IgD-negative memory B cell (primary cell): ENCODE data around the gene PLP2. TPM values are rescaled to one million over a fixed set of nuclear protein-coding genes. Genes with fewer than 3 reads are reported as not detected.
"Not testable (repeated sequence)": the region's sequence is repeated elsewhere in the genome, so short reads cannot be mapped to it uniquely, and the experiment has no call there.

ENCODE experiments used
- H3K27ac Mint-ChIP-seq, 3 donors: one replicate each; pipeline ENCODE4 v1.8.0; 2020 to 2022; ENCODE audit warnings: mild to moderate bottlenecking in 3 of 3, mixed read lengths in 3 of 3, moderate library complexity in 1 of 3
- H3K27me3 Mint-ChIP-seq: one replicate; pipeline ENCODE4 v1.8.0; 2021; ENCODE audit warnings: mixed read lengths
- H3K36me3 Mint-ChIP-seq: one replicate; pipeline ENCODE4 v1.8.0; 2020; ENCODE audit warnings: mild to moderate bottlenecking, mixed read lengths
- H3K4me1 Mint-ChIP-seq, 3 donors: one replicate each; pipeline ENCODE4 v1.8.0; 2020 to 2022; ENCODE audit warnings: mixed read lengths in 3 of 3, mild to moderate bottlenecking in 1 of 3
- H3K4me3 Mint-ChIP-seq, 4 donors: one replicate each; pipeline ENCODE4 v1.8.0; 2020 to 2022; ENCODE audit warnings: mild to moderate bottlenecking in 4 of 4, mixed read lengths in 4 of 4, moderate library complexity in 3 of 4
- H3K9me3 Mint-ChIP-seq, 3 donors: one replicate each; pipeline ENCODE4 v1.8.0; 2020 to 2021; ENCODE audit warnings: mixed read lengths in 3 of 3, mild to moderate bottlenecking in 1 of 3
- polyA plus RNA-seq: library from polyadenylated mRNA; unstranded; fragments of 300-500 nt; fragmentation: Illumina TruSeq; gene quantifications from one replicate; pipeline ENCODE4 v1.2.3, GENCODE V29; 2021

The PLP2 gene, protein sequence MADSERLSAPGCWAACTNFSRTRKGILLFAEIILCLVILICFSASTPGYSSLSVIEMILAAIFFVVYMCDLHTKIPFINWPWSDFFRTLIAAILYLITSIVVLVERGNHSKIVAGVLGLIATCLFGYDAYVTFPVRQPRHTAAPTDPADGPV
- polyA plus RNA-seq: 292 TPM

DNA sequence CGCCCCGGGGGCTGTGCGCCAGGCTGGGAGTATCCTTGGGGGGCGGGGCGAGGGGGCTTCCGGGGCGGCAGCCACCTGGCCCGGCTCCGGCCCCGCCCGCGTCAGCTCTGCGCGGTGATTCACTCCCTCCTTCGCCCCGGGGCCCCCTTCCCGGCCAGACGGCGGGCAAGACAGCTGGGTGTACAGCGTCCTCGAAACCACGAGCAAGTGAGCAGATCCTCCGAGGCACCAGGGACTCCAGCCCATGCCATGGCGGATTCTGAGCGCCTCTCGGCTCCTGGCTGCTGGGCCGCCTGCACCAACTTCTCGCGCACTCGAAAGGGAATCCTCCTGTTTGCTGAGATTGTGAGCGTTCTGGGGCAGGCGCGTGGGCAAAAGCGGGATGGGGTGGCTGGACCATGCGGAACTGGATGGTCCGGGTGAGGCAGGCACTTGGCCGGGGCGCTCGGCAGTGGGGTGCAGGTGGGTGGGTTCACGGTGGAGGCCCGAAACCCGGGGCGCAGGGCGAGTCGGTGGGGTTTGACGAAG is at the start of gene PLP2:
Gene PLP2, plus strand, starts transcription at position 147 of the 528 bp plus-strand sequence. Its CDS starts 103 bp downstream, at position 250.
- H3K27ac Mint-ChIP-seq: peak within 1 kb of the TSS; percentile 89 to 95 (median 94)
- no peaks in the 10 kb centered on the region for H3K9me3 Mint-ChIP-seq
- H3K27me3 Mint-ChIP-seq: no peaks in the 10 kb centered on the region
- H3K4me1 Mint-ChIP-seq: peaks cover 14 to 17% (median 14%) of the 10 kb centered on the region in 3 donors
- peak within 1 kb of the TSS; percentile 87 to 94 (median 93) for H3K4me3 Mint-ChIP-seq
- peaks cover 6% of the 10 kb centered on the region for H3K36me3 Mint-ChIP-seq

DNA sequence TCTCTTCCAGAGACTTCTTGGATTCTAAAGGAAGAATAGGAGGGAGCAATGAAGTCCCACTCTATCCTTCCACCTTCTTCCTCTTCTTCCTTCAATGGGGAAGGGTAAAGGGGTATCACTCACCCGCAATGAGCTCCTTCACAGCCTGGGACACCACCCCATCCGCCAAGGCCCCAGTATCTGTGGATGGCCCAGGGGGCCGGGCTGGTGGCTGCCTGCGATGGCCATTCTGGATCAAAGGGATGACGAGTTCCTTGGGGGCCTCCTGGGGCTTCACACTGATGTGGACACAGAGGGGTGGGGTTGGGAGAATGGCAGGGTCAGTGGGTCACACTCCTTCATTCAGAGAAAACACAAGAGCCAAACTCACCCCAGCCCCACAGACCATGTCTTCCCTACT is 49.2 kb upstream of the PLP2 start:
- peak overlapping the region in 1 of 3 donors; percentile 16 for H3K27ac Mint-ChIP-seq
- H3K4me3 Mint-ChIP-seq: peak overlapping the region; percentile 94 to 97 (median 96)
- H3K4me1 Mint-ChIP-seq: peaks cover 7 to 11% (median 11%) of the 10 kb centered on the region in 3 donors
- H3K27me3 Mint-ChIP-seq: no peaks in the 10 kb centered on the region
- peaks cover 5% of the 10 kb centered on the region for H3K36me3 Mint-ChIP-seq
- H3K9me3 Mint-ChIP-seq: no peaks in the 10 kb centered on the region

- not testable (repeated sequence) for H3K27ac Mint-ChIP-seq, H3K9me3 Mint-ChIP-seq, H3K4me3 Mint-ChIP-seq, H3K27me3 Mint-ChIP-seq, H3K36me3 Mint-ChIP-seq, H3K4me1 Mint-ChIP-seq
Measured at GRCh38 chrX:49127742-49128258, 43.9 kb upstream of the PLP2 start.

DNA sequence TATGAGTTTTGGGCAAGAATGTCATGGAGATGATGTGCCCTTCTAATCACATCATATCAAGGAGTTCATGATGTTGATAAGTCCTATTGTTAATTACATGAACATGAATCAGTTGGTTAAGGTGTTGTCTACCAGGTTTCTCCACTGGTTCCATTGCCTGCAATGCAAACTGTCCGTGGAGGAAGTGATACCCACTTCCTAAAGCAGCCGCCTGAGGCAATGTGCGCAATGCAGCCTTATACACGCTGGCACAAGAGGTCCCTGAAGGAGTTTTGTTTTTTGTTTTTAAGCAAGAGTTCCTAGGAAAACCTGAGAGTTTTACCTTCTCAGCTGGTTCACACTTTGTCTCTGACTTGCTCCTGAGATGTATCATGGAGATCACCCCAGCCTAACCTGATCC is 42.3 kb upstream of the PLP2 start:
- H3K27me3 Mint-ChIP-seq: no peaks in the 10 kb centered on the region
- H3K36me3 Mint-ChIP-seq: peaks cover 2% of the 10 kb centered on the region
- H3K4me3 Mint-ChIP-seq: peak overlapping the region in 1 of 4 donors; percentile 15
- peaks cover 0 to 2% (median 2%) of the 10 kb centered on the region in 3 donors for H3K4me1 Mint-ChIP-seq
- H3K27ac Mint-ChIP-seq: no peak overlapping the region
- H3K9me3 Mint-ChIP-seq: peaks cover 0 to 3% (median 0%) of the 10 kb centered on the region in 3 donors

DNA sequence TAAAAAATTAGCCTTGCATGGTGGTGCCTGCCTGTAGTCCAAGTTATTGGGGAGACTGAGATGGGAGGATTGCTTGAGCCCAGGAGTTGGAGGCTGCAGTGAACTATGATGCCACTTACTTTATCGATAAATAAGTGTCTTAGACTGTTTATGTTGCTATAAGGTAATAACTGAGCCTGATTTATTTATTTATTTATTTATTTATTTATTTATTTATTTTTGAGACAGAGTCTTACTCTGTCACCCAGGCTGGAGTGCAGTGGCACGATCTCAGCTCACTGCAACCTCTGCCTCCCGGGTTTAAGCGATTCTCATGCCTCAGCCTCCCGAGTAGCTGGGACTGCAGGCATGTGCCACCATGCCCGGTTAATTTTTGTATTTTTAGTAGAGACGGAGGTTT is 39.4 kb upstream of the PLP2 start:
- H3K27ac Mint-ChIP-seq, H3K36me3 Mint-ChIP-seq: not testable (repeated sequence)

DNA sequence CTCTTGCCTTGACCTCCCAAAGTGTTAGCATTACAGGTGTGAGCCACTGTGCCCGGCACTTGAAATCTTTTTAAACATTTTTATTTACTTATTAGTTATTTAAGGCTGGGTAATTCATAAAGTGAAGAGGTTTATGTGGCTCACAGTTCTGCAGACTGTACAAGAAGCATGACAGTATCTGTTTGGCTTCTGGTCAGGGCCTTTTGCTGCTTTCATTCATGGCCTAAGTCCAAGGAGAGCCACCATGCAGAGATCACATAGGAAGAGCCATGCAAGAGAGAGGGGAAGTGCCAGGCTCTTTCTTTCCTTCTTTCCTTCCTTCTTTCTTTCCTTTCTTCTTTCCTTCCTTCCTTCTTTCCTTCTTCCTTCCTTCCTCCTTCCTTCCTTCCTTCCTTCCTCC is 37.9 kb upstream of the PLP2 start:
- Mint-ChIP-seq H3K36me3 (peaks cover 2% of the 10 kb centered on the region), H3K9me3 (peaks cover under 1 to 3% (median 2%) of the 10 kb centered on the region in 3 donors), H3K27ac (no peak overlapping the region), H3K4me1 (peaks cover 0 to 2% (median 2%) of the 10 kb centered on the region in 3 donors), H3K4me3 (no peak overlapping the region), H3K27me3 (no peaks in the 10 kb centered on the region)

More for the DNA sequence above, 39.4 kb upstream of the PLP2 start:
- not testable (repeated sequence) for H3K4me1 Mint-ChIP-seq, H3K4me3 Mint-ChIP-seq, H3K9me3 Mint-ChIP-seq, H3K27me3 Mint-ChIP-seq

DNA sequence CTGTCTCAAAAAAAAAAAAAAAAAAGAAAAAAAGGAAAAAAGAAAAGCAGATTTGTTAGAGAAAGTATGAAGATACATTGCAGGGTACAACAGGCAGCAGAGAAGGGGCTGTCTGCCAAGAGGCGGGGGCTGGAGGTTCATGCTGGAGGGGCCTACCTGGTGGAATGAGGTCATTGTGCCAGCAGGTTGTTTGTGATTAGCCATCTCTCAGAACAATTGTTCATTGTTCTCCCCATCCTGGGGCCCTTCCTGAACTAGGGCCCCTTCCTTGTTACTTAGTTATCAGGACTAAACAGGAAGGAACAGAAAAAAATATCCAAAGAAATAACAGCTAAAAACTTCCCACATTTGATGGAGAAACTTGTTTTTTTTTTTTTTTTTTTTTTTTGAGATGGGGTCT is 34.2 kb upstream of the PLP2 start:
- peaks cover 3 to 15% (median 13%) of the 10 kb centered on the region in 3 donors for H3K9me3 Mint-ChIP-seq
- H3K27me3 Mint-ChIP-seq: no peaks in the 10 kb centered on the region
- H3K36me3 Mint-ChIP-seq: peaks cover 4% of the 10 kb centered on the region
- H3K4me1 Mint-ChIP-seq: no peaks in the 10 kb centered on the region
- no peak overlapping the region for H3K4me3 Mint-ChIP-seq
- no peak overlapping the region for H3K27ac Mint-ChIP-seq

DNA sequence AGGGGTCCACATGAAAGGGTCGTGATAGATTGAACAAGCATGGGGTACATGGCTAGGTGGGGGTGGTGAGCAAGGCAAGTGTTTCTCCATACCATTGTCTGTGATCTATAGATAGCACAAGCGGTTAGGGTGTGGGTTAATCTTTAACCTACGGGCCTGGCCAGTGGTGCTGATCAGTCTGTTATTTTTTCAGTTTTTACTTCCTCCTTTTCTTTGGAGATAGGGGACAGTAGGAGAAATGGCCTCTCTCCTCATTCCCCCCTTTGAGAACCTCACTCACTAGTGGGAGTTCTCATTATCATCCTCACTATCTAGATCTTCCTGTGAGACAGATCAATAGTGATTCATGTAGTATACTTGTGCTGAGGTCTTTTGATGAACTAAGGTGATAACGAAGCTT is 32.0 kb upstream of the PLP2 start:
- no peaks in the 10 kb centered on the region for H3K4me1 Mint-ChIP-seq
- peaks cover 3 to 15% (median 13%) of the 10 kb centered on the region in 3 donors for H3K9me3 Mint-ChIP-seq
- H3K4me3 Mint-ChIP-seq: peak overlapping the region in 1 of 4 donors; percentile 41
- no peak overlapping the region for H3K27ac Mint-ChIP-seq
- H3K36me3 Mint-ChIP-seq: peaks cover 5% of the 10 kb centered on the region
- no peaks in the 10 kb centered on the region for H3K27me3 Mint-ChIP-seq

DNA sequence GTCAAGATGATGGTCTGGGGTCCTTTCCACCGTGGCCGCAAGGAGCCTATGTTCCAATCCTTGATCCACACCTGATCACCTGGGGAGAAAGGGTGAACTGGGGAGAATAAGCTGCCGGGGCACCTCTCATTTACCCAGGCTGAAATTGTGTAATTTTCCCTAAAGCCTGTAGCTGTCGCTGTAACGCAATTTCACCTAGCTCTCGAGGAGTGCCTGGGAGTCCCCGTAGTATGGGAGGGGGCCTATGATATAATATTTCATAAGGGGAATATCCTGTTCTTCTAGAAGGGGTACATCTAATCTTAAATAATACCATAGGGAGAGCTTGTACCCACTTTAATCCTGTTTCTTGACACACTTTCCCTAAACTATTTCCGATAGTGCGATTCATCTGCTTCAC is 29.4 kb upstream of the PLP2 start:
- not testable (repeated sequence) for H3K4me1 Mint-ChIP-seq, H3K36me3 Mint-ChIP-seq, H3K27me3 Mint-ChIP-seq, H3K4me3 Mint-ChIP-seq, H3K27ac Mint-ChIP-seq
- peaks cover 3 to 15% (median 13%) of the 10 kb centered on the region in 3 donors for H3K9me3 Mint-ChIP-seq

GRCh38 chrX:49143154-49143553 is 28.5 kb upstream of the PLP2 start:
- H3K9me3 Mint-ChIP-seq: peaks cover 3 to 15% (median 13%) of the 10 kb centered on the region in 3 donors
- H3K4me3 Mint-ChIP-seq, H3K27ac Mint-ChIP-seq, H3K27me3 Mint-ChIP-seq, H3K4me1 Mint-ChIP-seq, H3K36me3 Mint-ChIP-seq: not testable (repeated sequence)

- peaks cover 0 to 2% (median 0%) of the 10 kb centered on the region in 3 donors for H3K9me3 Mint-ChIP-seq
- H3K36me3 Mint-ChIP-seq: peaks cover 5% of the 10 kb centered on the region
- H3K4me1 Mint-ChIP-seq: no peaks in the 10 kb centered on the region
- no peak overlapping the region for H3K27ac Mint-ChIP-seq
- no peaks in the 10 kb centered on the region for H3K27me3 Mint-ChIP-seq
- no peak overlapping the region for H3K4me3 Mint-ChIP-seq
Measured at GRCh38 chrX:49147282-49147681, 24.4 kb upstream of the PLP2 start.

DNA sequence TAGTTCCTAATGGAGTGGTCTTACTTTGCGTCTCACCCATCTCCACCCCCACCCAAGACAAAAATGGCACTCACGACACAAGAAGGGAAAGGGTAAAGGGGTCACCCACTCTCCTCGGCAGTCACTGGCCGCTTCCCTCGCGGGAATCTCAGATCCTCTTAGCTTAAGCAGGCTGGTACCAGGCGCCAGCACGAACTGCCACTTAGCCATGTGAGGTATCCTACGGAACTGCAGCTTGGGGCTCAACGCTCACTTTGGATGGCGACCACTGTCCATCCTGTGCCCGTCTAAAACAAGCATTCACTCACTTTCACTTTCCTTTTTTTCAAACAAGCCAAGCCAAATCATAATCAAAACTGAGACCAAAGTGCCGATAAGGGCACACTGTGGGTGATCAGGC is 23.8 kb upstream of the PLP2 start:
- peaks cover 4% of the 10 kb centered on the region for H3K36me3 Mint-ChIP-seq
- peaks cover 0 to 2% (median 0%) of the 10 kb centered on the region in 3 donors for H3K9me3 Mint-ChIP-seq
- H3K27ac Mint-ChIP-seq: no peak overlapping the region
- no peaks in the 10 kb centered on the region for H3K4me1 Mint-ChIP-seq
- no peaks in the 10 kb centered on the region for H3K27me3 Mint-ChIP-seq
- H3K4me3 Mint-ChIP-seq: no peak overlapping the region

DNA sequence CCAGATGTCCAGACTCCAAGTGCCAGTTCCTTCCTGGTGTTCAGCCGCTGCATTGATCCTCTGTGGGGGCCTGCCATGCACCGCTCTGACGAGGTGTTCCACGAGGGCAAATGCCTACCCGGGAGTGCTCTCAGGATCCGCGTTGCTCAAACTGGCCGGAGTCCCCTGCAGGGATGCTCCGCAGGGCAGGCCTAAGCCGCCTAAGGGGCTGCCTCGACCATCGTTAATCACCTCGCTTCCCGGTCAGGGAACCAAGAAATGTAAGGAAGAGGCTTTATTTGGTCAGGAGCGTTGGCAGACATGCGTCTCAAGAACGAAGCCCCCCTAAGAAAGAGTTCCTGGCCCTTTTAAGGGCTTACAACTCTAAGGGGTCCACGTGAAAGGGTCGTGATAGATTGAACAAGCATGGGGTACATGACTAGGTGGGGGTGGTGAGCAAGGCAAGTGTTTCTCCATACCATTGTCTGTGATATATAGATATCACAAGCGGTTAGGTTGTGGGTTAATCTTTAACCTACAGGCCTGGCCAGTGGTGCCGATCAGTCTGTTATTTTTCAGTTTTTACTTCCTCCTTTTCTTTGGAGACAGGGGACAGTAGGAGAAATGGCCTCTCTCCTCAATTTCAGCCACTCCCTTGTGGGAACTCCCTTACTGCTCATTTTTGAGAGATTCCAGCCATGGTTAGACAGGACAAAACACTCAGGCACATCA is 23.2 kb upstream of the PLP2 start:
- H3K4me1 Mint-ChIP-seq, H3K27ac Mint-ChIP-seq, H3K9me3 Mint-ChIP-seq, H3K27me3 Mint-ChIP-seq, H3K36me3 Mint-ChIP-seq: not testable (repeated sequence)
- peak overlapping the region in 1 of 4 donors; percentile 45 for H3K4me3 Mint-ChIP-seq

- not testable (repeated sequence) for H3K27me3 Mint-ChIP-seq, H3K36me3 Mint-ChIP-seq, H3K4me3 Mint-ChIP-seq, H3K9me3 Mint-ChIP-seq, H3K4me1 Mint-ChIP-seq, H3K27ac Mint-ChIP-seq
Measured at GRCh38 chrX:49149291-49149690, 22.4 kb upstream of the PLP2 start.

DNA sequence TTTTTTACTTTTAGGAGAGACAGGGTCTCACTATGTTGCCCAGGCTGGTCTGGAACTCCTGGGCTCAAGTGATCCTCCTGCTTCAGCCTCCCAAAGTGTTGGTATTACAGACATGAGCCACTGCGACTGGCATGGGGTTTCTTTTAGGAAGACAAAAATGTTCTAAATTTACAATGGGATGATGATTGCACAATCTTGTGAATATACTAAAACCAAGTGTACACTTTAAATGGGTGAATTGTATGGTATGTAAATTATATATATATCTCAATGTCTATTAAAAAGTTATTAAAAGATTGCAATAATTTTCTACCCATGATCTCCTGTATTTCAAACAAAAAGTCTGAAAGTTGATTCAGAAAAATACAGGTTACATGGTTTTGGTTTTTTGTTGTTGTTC is 18.2 kb upstream of the PLP2 start:
- no peak overlapping the region for H3K4me3 Mint-ChIP-seq
- H3K36me3 Mint-ChIP-seq: peaks cover 4% of the 10 kb centered on the region
- no peak overlapping the region for H3K27ac Mint-ChIP-seq
- H3K27me3 Mint-ChIP-seq: no peaks in the 10 kb centered on the region
- peaks cover 5 to 12% (median 5%) of the 10 kb centered on the region in 3 donors for H3K4me1 Mint-ChIP-seq
- H3K9me3 Mint-ChIP-seq: peaks cover 0 to 1% (median 0%) of the 10 kb centered on the region in 3 donors
